Activated CD4-positive, alpha-beta memory T cell treated with anti-CD3 and anti-CD28 coated beads for 36 hours (primary cell): ENCODE data around the gene ACTR1A. TPM values are rescaled to one million over a fixed set of nuclear protein-coding genes. Genes with fewer than 3 reads are reported as not detected.

Experiments
- CTCF ChIA-PET: fragments of 350-600 bp; sonication (Branson Sonifier 250); formaldehyde crosslinking; loops from one replicate; lab custom pipeline; 2021; ENCODE audit warnings: antibody characterized with exemption, inconsistent platforms; lab: Charles Lee
- POLR2A ChIA-PET: fragments of 350-600 bp; sonication (Branson Sonifier 250); formaldehyde crosslinking; loops from one replicate; lab custom pipeline; 2021; ENCODE audit warnings: antibody characterized with exemption; lab: Charles Lee
- DNase-seq: peaks from one replicate; pipeline ENCODE4 v3.0.0-alpha.2; 2020
- H3K27ac Mint-ChIP-seq: one replicate; pipeline ENCODE4 v1.8.0; 2021; ENCODE audit warnings: mixed read lengths
- H3K27me3 Mint-ChIP-seq: one replicate; pipeline ENCODE4 v1.8.0; 2021; ENCODE audit warnings: mixed read lengths
- H3K36me3 Mint-ChIP-seq: one replicate; pipeline ENCODE4 v1.8.0; 2021; ENCODE audit warnings: mixed read lengths
- H3K4me1 Mint-ChIP-seq: one replicate; pipeline ENCODE4 v1.8.0; 2021; ENCODE audit warnings: low read depth, mixed read lengths
- H3K4me3 Mint-ChIP-seq: one replicate; pipeline ENCODE4 v1.8.0; 2021; ENCODE audit warnings: mild to moderate bottlenecking, mixed read lengths
- H3K9me3 Mint-ChIP-seq: one replicate; pipeline ENCODE4 v1.8.0; 2021; ENCODE audit warnings: mixed read lengths
- intact Hi-C: fragments of 100-400 bp; cut with micrococcal nuclease; formaldehyde crosslinking; loops from one replicate; pipeline ENCODE4 v1.15.1; 2023
- total RNA-seq, 2 experiments: library from RNA; stranded (reverse); gene quantifications; one replicate each; pipeline ENCODE4 v1.2.3, GENCODE V29; 2021

ACTR1A gene
- total RNA-seq, 2 experiments from 2014 or later = 56.9 to 62.2 TPM

DNA sequence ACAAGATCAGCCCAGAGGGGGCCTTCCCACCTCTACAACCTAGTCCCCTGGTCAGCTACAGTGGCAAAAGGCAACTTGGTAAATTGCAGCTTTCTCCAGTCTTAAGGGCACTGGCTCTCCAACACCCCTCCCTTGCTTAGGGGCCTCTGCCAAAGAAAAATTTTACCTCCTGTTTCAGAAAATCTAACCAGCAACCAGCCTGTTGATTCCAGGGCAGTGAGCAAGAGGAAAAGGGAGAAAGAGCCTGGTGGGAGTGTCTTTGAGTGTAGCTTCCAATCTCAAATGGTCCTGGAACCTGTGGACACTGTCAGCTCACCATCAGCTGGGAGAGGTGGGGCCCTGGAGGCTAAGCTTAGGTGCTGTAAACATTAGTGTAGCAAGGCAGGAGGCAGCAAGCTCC is 22.9 kb downstream of the ACTR1A start:
- Mint-ChIP-seq H3K4me1 (peaks cover 10% of the 10 kb centered on the region), H3K4me3 (no peak overlapping the region), H3K27ac (peak overlapping the region; percentile 38), H3K9me3 (no peaks in the 10 kb centered on the region), H3K27me3 (no peaks in the 10 kb centered on the region), H3K36me3 (peaks cover 27% of the 10 kb centered on the region)
- ChIA-PET CTCF (interaction anchor here (0.6 to 6.0 kb wide), 28 partner anchors 8 to 873 kb away, joined by 3 to 44 read pairs (median 7); partner anchors contain the start of genes C10orf95, ELOVL3, FBXL15 and NFKB2), POLR2A (interaction anchor here (1.8 to 2.6 kb wide), 2 partner anchors 28 to 85 kb away, joined by 7 to 17 read pairs; partner anchors contain the start of genes C10orf95 and NFKB2)
- no peak for DNase-seq
- intact Hi-C loops = loop anchor here (1.0 to 5.0 kb wide), 4 partner anchors 27 to 249 kb away; partner anchors contain the start of gene FBXL15

- intact Hi-C loops = loop anchor here (5.0 kb wide), 1 partner anchor 54 kb away; the partner anchor contains the start of gene FBXL15
- no peak overlapping the region for H3K4me3 Mint-ChIP-seq
- H3K27ac Mint-ChIP-seq = peak overlapping the region; percentile 65
- H3K4me1 Mint-ChIP-seq = peaks cover 21% of the 10 kb centered on the region
- CTCF ChIA-PET = interaction anchor here (0.8 to 6.0 kb wide), 3 partner anchors 23 to 247 kb away, joined by 4 to 44 read pairs (median 4); partner anchors contain the start of gene NFKB2
- no peaks in the 10 kb centered on the region for H3K27me3 Mint-ChIP-seq
- POLR2A ChIA-PET = interaction anchor here (0.6 to 1.0 kb wide), 2 partner anchors 16 to 773 kb away, joined by 3 read pairs; no protein-coding TSS in a partner anchor
- H3K9me3 Mint-ChIP-seq = no peaks in the 10 kb centered on the region
- DNase-seq = no peak
- peaks cover 10% of the 10 kb centered on the region for H3K36me3 Mint-ChIP-seq
These were observed 25.9 kb downstream of the ACTR1A start for GRCh38 chr10:102476466-102477141.

- H3K4me1 Mint-ChIP-seq = peaks cover 21% of the 10 kb centered on the region
These were observed 27.0 kb downstream of the ACTR1A start for GRCh38 chr10:102475451-102476040.

GRCh38 chr10:102473445-102474331 is 28.8 kb downstream of the ACTR1A start:
- intact Hi-C loops = no loop called here
- ChIA-PET POLR2A (interaction anchor here (1.0 kb wide), 1 partner anchor 15 kb away, joined by 3 read pairs; no protein-coding TSS in a partner anchor), CTCF (interaction anchor here (0.8 to 1.5 kb wide), 3 partner anchors 75 to 243 kb away, joined by 4 to 6 read pairs (median 4); no protein-coding TSS in a partner anchor)
- peaks cover 3% of the 10 kb centered on the region for H3K36me3 Mint-ChIP-seq
- H3K27me3 Mint-ChIP-seq = no peaks in the 10 kb centered on the region
- no peaks in the 10 kb centered on the region for H3K9me3 Mint-ChIP-seq
- DNase-seq = peak; percentile 31
- H3K27ac Mint-ChIP-seq = no peak overlapping the region
- H3K4me3 Mint-ChIP-seq = no peak overlapping the region
- H3K4me1 Mint-ChIP-seq = peaks cover 14% of the 10 kb centered on the region

More at GRCh38 chr10:102475451-102476040, 27.0 kb downstream of the ACTR1A start:
- peaks cover 8% of the 10 kb centered on the region for H3K36me3 Mint-ChIP-seq
- no peaks in the 10 kb centered on the region for H3K9me3 Mint-ChIP-seq
- no peaks in the 10 kb centered on the region for H3K27me3 Mint-ChIP-seq
- POLR2A ChIA-PET = interaction anchor here (0.6 to 1.0 kb wide), 2 partner anchors 15 to 774 kb away, joined by 3 read pairs; no protein-coding TSS in a partner anchor
- CTCF ChIA-PET = interaction anchor here (1.1 kb wide), 1 partner anchor 75 kb away, joined by 3 read pairs; no protein-coding TSS in a partner anchor
- intact Hi-C loops = loop anchor here (5.0 kb wide), 1 partner anchor 53 kb away; the partner anchor contains the start of gene FBXL15
- no peak overlapping the region for H3K27ac Mint-ChIP-seq
- DNase-seq = no peak
- H3K4me3 Mint-ChIP-seq = no peak overlapping the region

- ChIA-PET POLR2A (no interaction called here), CTCF (interaction anchor here (0.6 to 1.4 kb wide), 2 partner anchors 8 to 107 kb away, joined by 3 read pairs; no protein-coding TSS in a partner anchor)
- intact Hi-C loops = no loop called here
- no peak for DNase-seq
- H3K27ac Mint-ChIP-seq = no peak overlapping the region
- no peak overlapping the region for H3K4me3 Mint-ChIP-seq
- H3K27me3 Mint-ChIP-seq = no peaks in the 10 kb centered on the region
- no peaks in the 10 kb centered on the region for H3K9me3 Mint-ChIP-seq
- H3K4me1 Mint-ChIP-seq = peaks cover 11% of the 10 kb centered on the region
- peaks cover 3% of the 10 kb centered on the region for H3K36me3 Mint-ChIP-seq
These were observed 31.6 kb downstream of the ACTR1A start for GRCh38 chr10:102470579-102471546.

GRCh38 chr10:102468683-102469082 is 33.8 kb downstream of the ACTR1A start:
- ChIA-PET POLR2A (no interaction called here), CTCF (interaction anchor here (0.8 kb wide), 1 partner anchor 11 kb away, joined by 3 read pairs; no protein-coding TSS in a partner anchor)
- no peaks in the 10 kb centered on the region for H3K9me3 Mint-ChIP-seq
- H3K36me3 Mint-ChIP-seq = no peaks in the 10 kb centered on the region
- H3K4me1 Mint-ChIP-seq = peaks cover 11% of the 10 kb centered on the region
- H3K4me3 Mint-ChIP-seq = no peak overlapping the region
- no peaks in the 10 kb centered on the region for H3K27me3 Mint-ChIP-seq
- no peak for DNase-seq
- intact Hi-C loops = no loop called here
- H3K27ac Mint-ChIP-seq = no peak overlapping the region

GRCh38 chr10:102467971-102468438 is 34.5 kb downstream of the ACTR1A start:
- Mint-ChIP-seq H3K27me3 (no peaks in the 10 kb centered on the region), H3K36me3 (no peaks in the 10 kb centered on the region), H3K4me1 (peaks cover 5% of the 10 kb centered on the region), H3K27ac (no peak overlapping the region), H3K9me3 (no peaks in the 10 kb centered on the region), H3K4me3 (no peak overlapping the region)
- no peak for DNase-seq
- POLR2A ChIA-PET = no interaction called here
- intact Hi-C loops = no loop called here
- CTCF ChIA-PET = no interaction called here

- intact Hi-C loops = no loop called here
- DNase-seq = no peak
- Mint-ChIP-seq H3K9me3 (no peaks in the 10 kb centered on the region), H3K27me3 (no peaks in the 10 kb centered on the region), H3K36me3 (no peaks in the 10 kb centered on the region), H3K4me3 (no peak overlapping the region), H3K27ac (no peak overlapping the region), H3K4me1 (peaks cover 8% of the 10 kb centered on the region)
- ChIA-PET POLR2A (no interaction called here), CTCF (no interaction called here)
These were observed 35.2 kb downstream of the ACTR1A start for GRCh38 chr10:102467318-102467717.

GRCh38 chr10:102465466-102465865 is 37.0 kb downstream of the ACTR1A start:
- DNase-seq = no peak
- no peak overlapping the region for H3K4me3 Mint-ChIP-seq
- H3K36me3 Mint-ChIP-seq = no peaks in the 10 kb centered on the region
- CTCF ChIA-PET = interaction anchor here (1.0 to 1.2 kb wide), 2 partner anchors 13 to 14 kb away, joined by 4 to 6 read pairs; no protein-coding TSS in a partner anchor
- POLR2A ChIA-PET = no interaction called here
- H3K27ac Mint-ChIP-seq = no peak overlapping the region
- no peaks in the 10 kb centered on the region for H3K27me3 Mint-ChIP-seq
- peaks cover 23% of the 10 kb centered on the region for H3K4me1 Mint-ChIP-seq
- H3K9me3 Mint-ChIP-seq = no peaks in the 10 kb centered on the region
- intact Hi-C loops = no loop called here

GRCh38 chr10:102463983-102464382 is 38.5 kb downstream of the ACTR1A start:
- Mint-ChIP-seq H3K27ac (no peak overlapping the region), H3K27me3 (no peaks in the 10 kb centered on the region), H3K9me3 (no peaks in the 10 kb centered on the region), H3K36me3 (no peaks in the 10 kb centered on the region), H3K4me1 (peaks cover 23% of the 10 kb centered on the region), H3K4me3 (no peak overlapping the region)
- no peak for DNase-seq
- CTCF ChIA-PET = interaction anchor here (0.6 to 4.4 kb wide), 4 partner anchors 12 to 120 kb away, joined by 3 to 22 read pairs (median 3); partner anchors contain the start of gene C10orf95
- POLR2A ChIA-PET = interaction anchor here (0.6 kb wide), 1 partner anchor 1949 kb away, joined by 3 read pairs; no protein-coding TSS in a partner anchor
- intact Hi-C loops = no loop called here
